SH-SY5Y (cell line): ENCODE data around the gene DSTN.

ENCODE experiments used
- GATA2 ChIP-seq: IDR thresholded peaks from 2 replicates; pipeline ENCODE4 v1.6.1; 2011; ENCODE audit warnings: mild to moderate bottlenecking, low read depth, low read length
- GATA3 ChIP-seq: IDR thresholded peaks from 2 replicates; pipeline ENCODE4 v1.6.1; 2011; ENCODE audit warnings: low read depth, mild to moderate bottlenecking, low read length, moderate library complexity

- TF ChIP-seq GATA2 (no peak), GATA3 (no peak)
Observed at GRCh38 chr20:17638835-17639407, 69.0 kb downstream of the DSTN start.
